ENCODE results near the gene ARHGEF16. TPM values are rescaled to one million over a fixed set of nuclear protein-coding genes. Genes with fewer than 3 reads are reported as not detected.

ARHGEF16 gene
- total RNA-seq, 1 donor from 2014 or later, result 11.3 TPM

DNA sequence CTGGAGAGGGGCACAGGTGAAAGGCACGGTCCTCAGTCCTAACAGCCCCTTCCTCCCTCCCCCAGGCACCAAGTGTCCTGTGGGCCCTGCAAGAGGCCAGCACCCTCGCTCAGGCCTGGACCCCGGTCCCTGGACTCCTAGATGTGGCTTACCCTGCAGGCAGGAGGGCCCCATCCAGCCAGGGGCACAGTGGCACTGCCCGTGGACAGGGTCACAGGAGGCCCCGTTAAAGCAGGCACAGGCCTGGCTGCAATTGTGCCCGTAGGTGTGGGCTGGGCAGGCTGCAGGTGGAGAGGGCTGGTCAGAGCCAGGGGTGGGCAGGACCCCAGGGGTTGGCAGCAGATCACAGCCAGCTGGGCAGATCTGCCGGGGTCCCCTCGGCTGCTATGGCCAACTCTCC lies 44.5 kb downstream of the ARHGEF16 start:
- Mint-ChIP-seq H3K27ac (ENCODE audit: unreplicated experiment) (no peak overlapping the region), H3K36me3 (ENCODE audit: low read depth) (no peaks in the 10 kb centered on the region), H3K4me1 (no peaks in the 10 kb centered on the region), H3K9me3 (no peaks in the 10 kb centered on the region), H3K4me3 (no peak overlapping the region), H3K27me3 (ENCODE audit: low read depth) (no peaks in the 10 kb centered on the region)
- DNase-seq (ENCODE audit: low read depth, low spot score), result no peak
- TF ChIP-seq, protein P1, sequence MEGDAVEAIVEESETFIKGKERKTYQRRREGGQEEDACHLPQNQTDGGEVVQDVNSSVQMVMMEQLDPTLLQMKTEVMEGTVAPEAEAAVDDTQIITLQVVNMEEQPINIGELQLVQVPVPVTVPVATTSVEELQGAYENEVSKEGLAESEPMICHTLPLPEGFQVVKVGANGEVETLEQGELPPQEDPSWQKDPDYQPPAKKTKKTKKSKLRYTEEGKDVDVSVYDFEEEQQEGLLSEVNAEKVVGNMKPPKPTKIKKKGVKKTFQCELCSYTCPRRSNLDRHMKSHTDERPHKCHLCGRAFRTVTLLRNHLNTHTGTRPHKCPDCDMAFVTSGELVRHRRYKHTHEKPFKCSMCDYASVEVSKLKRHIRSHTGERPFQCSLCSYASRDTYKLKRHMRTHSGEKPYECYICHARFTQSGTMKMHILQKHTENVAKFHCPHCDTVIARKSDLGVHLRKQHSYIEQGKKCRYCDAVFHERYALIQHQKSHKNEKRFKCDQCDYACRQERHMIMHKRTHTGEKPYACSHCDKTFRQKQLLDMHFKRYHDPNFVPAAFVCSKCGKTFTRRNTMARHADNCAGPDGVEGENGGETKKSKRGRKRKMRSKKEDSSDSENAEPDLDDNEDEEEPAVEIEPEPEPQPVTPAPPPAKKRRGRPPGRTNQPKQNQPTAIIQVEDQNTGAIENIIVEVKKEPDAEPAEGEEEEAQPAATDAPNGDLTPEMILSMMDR (conservative IDR thresholded peaks at IDR 0.05), result no peak

- DNase-seq (ENCODE audit: low read depth, low spot score), result no peak
- Mint-ChIP-seq H3K27me3 (ENCODE audit: low read depth) (no peaks in the 10 kb centered on the region), H3K4me3 (no peak overlapping the region), H3K36me3 (ENCODE audit: low read depth) (no peaks in the 10 kb centered on the region), H3K9me3 (no peaks in the 10 kb centered on the region), H3K27ac (ENCODE audit: unreplicated experiment) (no peak overlapping the region), H3K4me1 (no peaks in the 10 kb centered on the region)
- TF ChIP-seq, protein P1 (conservative IDR thresholded peaks at IDR 0.05), result no peak
These were observed 45.1 kb downstream of the ARHGEF16 start for GRCh38 chr1:3499611-3500010.

GRCh38 chr1:3500265-3500835 lies 45.9 kb downstream of the ARHGEF16 start:
- H3K4me1 Mint-ChIP-seq, result no peaks in the 10 kb centered on the region
- TF ChIP-seq, protein P1 (conservative IDR thresholded peaks at IDR 0.05), result no peak
- no peak overlapping the region for H3K4me3 Mint-ChIP-seq
- no peaks in the 10 kb centered on the region for H3K36me3 Mint-ChIP-seq (ENCODE audit: low read depth)
- no peak overlapping the region for H3K27ac Mint-ChIP-seq (ENCODE audit: unreplicated experiment)
- no peaks in the 10 kb centered on the region for H3K27me3 Mint-ChIP-seq (ENCODE audit: low read depth)
- no peak for DNase-seq (ENCODE audit: low read depth, low spot score)
- no peaks in the 10 kb centered on the region for H3K9me3 Mint-ChIP-seq

DNA sequence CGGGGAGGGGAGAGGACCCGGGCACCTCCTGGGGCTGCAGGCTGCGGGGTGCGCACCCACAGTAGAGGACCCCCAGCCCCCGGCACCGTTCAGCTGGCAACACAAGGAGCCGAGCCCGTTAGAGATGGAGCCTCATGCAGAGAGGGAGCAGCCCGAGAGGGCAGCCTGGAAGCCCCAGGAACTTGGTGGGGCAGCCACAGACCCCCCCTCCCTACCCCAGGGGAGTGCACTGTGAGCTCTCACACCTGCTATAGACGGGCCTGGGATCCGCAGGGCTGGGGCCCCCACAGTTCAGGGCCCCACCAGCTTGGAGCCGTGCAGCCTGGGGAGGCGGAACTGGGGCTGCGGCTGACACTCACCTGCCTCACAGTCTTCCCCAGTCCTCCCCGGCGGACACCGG lies 47.0 kb downstream of the ARHGEF16 start:
- no peak overlapping the region for H3K4me3 Mint-ChIP-seq
- no peaks in the 10 kb centered on the region for H3K27me3 Mint-ChIP-seq (ENCODE audit: low read depth)
- no peak overlapping the region for H3K27ac Mint-ChIP-seq (ENCODE audit: unreplicated experiment)
- H3K36me3 Mint-ChIP-seq (ENCODE audit: low read depth), result no peaks in the 10 kb centered on the region
- no peak for DNase-seq (ENCODE audit: low read depth, low spot score)
- H3K9me3 Mint-ChIP-seq, result no peaks in the 10 kb centered on the region
- no peaks in the 10 kb centered on the region for H3K4me1 Mint-ChIP-seq
- TF ChIP-seq, protein P1 (conservative IDR thresholded peaks at IDR 0.05), result no peak

DNA sequence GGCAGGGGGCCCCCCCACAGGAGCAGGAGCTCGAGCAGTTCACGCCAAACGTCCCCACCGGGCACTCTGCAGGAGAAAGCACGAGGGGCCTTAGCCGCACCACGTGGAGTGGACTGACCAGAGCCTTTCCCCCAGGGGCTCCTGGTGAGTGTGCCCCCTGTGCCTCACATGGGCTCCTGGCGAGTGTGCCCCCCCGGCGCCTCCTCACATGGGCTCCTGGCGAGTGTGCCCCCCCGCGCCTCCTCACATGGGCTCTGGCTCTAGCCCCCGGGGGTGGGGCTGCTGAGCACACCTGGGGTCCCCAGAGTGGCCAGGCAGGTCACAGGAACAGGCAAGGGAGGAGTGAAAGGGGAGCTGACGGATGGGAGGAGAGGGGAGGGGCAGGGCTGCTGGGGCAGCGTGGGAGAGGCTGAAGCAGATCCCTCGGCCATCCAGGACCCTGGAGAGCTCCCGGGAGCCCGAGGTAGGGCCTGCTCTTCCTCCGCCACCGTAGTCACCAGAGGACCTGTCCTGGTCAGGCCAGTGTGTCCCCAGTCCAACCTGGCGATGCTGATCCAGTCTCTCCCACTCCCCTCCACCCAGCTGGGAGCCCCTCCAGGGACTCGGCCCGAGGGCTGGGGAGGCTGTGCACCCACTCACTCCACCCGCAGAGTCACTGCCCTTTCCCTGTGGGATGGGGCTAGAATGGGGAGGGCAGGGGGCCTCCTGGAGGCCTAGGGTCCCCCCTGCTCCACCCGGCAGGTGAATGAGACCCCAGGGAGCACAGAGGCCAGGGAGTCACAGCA lies 47.6 kb downstream of the ARHGEF16 start:
- Mint-ChIP-seq H3K4me3 (no peak overlapping the region), H3K27me3 (ENCODE audit: low read depth) (no peaks in the 10 kb centered on the region), H3K4me1 (no peaks in the 10 kb centered on the region), H3K9me3 (no peaks in the 10 kb centered on the region), H3K27ac (ENCODE audit: unreplicated experiment) (no peak overlapping the region), H3K36me3 (ENCODE audit: low read depth) (no peaks in the 10 kb centered on the region)
- DNase-seq (ENCODE audit: low read depth, low spot score), result peak; percentile 67
- TF ChIP-seq, protein P1 (conservative IDR thresholded peaks at IDR 0.05), result no peak
